Endometrial microvascular endothelial cells (primary cell): ENCODE results near the gene GPR143. TPM values are rescaled to one million over a fixed set of nuclear protein-coding genes. Genes with fewer than 3 reads are reported as not detected.
"Not testable (repeated sequence)": the region's sequence is repeated elsewhere in the genome, so short reads cannot be mapped to it uniquely, and the experiment has no call there.

Experiments used
- in situ Hi-C: cut with HindIII; loops from 2 replicates; pipeline ENCODE4 v1.10.0; 2017; ENCODE audit warnings: low sequenced_read_pairs, low pct_unique_long_range_greater_than_20kb; ENCODE audit errors: inconsistent ontology term
- total RNA-seq: library from RNA; depleted of rRNA; stranded (reverse); fragments of >200 nt; gene quantifications from one replicate; pipeline ENCODE4 v1.2.3, GENCODE V29; 2015; ENCODE audit errors: inconsistent ontology term

GPR143 gene
- total RNA-seq: 2.4 TPM

DNA sequence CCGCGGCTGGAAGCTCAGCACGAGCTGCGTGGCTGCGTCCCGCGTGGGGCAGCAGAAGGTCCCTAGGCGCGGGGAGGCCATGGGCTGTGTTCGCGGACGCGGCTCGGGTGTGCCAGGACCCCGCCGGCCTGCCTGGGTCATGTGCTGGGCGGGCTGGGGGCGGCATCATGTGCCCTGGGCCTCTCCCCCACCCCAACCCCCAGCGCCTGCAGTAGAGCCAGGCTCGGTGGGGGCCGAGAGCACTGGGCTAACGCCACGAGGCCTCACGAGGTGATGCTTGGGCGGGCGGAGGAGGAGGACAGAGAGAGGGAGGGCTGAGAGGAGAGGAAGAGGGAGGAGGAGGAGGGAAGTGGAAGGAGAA lies at the start of gene GPR143:
Gene GPR143 (minus strand): TSS at position 111 of the 361 bp plus-strand sequence. CDS start 30 bp downstream, at position 81.
- in situ Hi-C loops: no loop called here

DNA sequence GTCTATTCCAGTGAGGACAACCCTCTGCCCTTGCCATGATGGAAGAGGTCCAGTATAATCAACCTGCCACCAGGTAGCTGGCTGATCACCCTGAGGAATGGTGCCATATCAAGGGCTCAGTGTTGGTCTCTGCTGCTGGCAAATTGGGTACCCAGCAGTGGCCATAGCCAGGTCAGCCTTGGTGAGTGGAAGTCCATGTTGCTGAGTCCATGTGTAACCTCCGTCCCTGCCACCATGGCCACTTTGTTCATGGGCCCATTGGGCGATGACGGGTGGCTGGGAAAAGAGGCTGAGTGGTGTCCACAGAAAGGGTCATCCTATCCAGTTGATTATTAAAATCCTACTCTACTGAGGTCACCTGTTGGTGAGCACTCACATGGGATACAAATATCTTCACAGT lies 45.4 kb upstream of the GPR143 start:
- in situ Hi-C loops: not testable (repeated sequence)

DNA sequence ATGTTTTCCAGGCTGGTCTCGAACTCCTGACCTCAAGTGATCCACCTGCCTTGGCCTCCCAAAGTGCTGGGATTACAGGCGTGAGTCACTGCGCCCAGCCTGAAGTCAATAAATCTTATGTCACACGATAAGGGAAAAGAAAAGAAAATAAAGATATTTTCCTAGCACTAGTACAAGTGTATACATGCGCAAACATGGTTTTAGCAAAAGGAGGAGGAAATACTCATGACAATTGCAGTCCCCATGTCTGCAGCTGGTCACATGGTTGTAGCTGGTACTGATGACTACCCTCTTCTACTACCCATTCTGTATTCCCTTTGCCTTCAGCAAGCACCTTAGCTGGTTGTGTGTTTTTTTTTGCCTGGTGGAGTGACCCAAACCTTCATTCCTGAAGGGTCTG lies 44.2 kb upstream of the GPR143 start:
- in situ Hi-C loops: not testable (repeated sequence)

DNA sequence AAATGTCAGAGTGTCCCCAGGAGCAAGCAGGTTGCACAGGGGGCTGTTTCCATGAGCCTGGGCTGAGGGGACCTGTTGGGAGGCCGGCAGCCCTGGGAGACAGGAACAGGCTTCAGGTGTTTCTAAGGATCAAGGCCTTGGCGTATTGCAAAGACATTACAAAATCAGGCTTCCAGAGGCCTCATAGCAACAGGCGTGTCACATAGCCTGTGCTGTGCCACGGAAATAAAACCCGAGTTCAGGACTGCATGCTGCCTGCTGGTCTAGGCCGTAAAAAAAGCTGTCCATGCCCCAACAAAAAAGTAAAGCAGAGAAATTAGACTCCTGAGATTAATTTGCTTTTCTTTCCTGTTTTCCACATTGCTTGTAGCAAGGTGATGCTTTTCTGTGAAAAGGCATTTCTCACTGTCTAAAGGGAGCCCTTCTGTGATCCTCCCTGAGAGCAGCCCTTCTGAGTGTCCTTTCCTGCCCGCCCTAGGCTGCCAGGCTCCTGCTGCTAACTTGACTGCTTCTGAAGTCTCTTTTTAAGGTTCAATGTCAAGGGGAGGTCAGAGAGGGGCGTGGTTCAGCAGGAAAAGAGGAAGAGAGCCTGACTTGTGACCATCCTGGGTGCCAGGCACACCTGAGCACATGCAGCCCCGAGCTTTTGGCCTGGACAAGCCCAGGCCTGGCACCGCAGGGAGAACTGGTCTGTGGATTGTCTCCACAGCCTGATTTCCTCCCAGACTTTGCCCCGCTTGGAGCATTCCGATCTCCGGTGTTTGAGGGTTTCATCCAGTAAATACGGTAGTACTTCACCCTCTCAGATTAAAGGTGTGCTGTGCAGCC lies 41.9 kb upstream of the GPR143 start:
- in situ Hi-C loops: no loop called here

DNA sequence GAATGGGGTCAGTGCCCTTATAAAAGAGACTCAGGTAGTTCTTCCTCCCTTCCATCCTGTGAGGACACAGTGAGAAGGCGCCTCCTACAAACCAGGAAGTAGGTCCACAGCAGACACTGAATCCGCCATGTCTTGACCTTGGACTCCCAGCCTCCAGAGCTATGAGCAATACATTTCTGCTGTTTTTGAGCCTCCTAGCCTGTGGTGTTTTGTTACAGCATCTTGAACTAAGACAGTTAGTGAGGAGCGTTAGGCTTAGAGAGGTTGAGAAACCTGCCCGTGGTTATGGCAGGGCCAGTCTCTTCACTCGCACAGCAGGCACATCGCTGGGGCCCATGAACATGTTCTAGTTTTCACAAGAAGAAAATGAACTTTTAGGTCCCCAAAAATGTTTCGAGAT lies 40.3 kb upstream of the GPR143 start:
- in situ Hi-C loops: no loop called here

DNA sequence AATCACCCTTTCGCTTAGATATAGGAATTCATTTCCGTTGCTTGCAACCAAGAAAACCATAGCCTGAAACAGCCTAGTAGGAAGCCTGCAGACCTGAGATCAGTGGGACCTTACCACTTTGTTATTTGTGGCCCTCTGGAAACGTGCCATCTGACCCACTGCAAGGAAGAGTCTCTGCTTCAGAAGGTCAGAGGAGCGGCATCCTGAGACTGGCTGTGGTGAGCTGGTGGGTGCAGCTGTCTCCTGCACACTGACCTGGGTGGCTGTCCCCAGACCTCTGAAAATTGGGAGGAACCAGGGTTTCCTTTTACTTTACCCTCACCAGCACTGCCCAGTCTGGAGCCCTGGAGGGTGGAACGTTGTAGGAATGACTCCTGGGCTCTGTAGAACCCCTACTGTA lies 38.8 kb upstream of the GPR143 start:
- in situ Hi-C loops: no loop called here

DNA sequence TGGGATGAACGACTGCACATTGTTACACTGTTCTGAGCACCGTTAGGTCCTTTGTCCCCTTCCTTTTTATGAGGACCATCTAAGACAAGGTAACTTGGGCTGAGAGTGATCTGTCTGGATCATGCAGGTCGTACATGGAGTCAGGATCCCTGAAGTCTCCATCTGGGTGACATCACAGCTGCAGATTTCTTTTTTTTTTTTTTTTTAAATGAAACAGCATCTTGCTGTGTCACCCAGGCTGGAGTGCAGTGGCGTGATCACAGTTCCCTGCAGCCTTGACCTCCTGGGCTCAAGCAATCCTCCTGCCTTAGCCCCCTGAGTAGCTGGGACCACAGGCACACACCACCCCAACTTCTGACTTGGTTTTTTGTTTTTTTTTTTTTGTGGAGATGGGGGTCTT lies 37.1 kb upstream of the GPR143 start:
- in situ Hi-C loops: no loop called here

DNA sequence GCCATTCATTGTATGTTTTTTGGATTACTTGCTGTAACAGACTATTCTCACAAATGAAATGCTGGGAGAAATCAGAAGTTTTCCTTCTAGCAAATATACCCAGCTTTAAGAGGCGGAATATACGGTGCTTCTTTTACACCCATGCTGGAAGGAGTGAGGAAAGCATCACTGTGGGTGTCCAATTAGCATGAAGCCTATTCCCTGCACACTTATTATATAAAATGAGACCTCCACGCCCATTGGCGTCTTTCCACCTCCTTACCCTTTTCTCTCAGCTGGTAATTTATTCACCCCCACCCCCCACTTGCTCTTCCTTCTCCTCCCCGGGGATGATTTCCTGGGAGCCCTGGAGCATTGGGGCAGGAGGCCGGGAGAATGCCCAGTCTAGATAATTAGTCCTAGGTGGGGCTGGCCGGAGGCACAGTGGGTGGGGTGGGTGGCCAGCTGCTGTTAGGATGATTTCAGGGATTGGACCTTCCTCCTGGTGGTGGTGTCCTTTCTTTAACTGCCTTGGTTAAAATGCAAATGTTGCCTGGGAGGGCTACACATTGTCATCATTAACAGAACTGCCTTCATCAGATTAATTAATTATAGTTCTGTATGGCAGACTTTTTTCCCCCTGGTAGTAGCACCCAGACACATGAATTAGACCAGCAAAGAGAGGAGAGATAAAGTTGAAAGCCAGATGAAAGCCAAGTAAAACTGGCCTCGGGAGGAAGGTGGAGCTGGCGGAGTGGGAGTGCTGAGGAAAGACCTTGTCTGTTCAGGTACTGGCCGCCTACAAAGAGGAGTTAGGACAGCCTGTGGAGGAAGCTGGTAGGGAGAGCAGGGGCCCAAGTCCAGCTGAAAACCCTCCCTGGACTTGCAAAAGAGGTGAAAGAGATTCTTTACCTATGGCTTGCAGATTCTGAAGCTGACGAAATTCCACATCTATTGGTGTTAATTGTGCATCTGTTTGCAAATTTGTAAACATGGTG lies 32.0 kb upstream of the GPR143 start:
- in situ Hi-C loops: no loop called here

DNA sequence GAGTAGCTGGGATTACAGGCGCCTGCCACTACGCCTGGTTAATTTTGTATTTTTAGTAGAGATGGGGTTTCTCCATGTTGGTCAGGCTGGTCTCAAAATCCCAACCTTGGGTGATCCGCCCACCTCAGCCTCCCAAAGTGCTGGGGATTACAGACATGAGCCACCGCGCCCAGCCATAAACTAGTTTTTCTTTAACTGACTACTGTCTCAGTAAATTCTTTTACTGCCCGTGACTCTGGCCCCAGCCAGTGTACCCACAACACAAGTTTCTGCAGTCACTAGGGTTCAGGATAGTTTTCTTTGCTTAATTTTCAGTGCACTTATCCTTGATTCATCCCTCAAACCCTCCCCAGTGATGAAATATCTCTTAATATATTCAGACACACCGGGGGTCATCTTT lies 28.8 kb upstream of the GPR143 start:
- in situ Hi-C loops: no loop called here

DNA sequence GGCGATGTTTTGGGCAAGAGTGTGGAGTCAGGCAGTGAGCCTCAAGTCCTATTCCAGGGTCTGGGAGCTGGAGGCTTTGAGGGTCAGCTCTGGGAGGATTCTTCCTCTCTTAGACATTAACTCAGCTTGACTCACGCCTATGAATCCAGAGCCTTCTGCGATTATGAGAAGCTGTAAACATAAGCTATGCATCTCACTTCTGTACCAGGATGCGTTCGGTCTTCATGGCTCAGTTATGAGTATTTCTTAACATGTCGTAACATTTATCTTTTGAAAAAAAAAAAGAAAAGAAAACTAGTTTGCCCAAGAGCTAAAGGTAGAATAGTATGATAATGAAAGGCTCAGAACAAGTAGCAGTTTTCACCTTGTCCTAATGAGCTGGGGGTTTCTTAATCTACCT lies 25.2 kb upstream of the GPR143 start:
- in situ Hi-C loops: no loop called here

DNA sequence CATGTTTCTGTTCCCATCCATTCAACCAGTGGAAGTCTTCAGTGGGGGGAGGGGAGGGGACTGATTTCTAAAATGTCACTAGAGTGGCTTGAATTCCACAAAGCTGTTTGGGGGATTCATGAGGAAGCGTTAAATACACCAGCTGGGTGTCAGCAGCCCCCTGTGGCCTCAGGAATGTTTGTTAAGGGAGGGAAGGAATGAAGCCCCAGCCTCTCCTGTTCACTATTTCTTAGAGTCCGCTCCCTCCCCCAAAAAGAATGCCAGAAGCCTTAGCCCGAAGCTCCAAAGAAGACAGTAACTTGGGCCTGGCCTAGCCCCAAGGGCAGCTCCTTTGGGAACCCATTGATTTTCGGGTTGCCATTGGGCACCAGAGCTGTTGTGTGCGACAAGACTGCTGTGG lies 23.9 kb upstream of the GPR143 start:
- in situ Hi-C loops: no loop called here

DNA sequence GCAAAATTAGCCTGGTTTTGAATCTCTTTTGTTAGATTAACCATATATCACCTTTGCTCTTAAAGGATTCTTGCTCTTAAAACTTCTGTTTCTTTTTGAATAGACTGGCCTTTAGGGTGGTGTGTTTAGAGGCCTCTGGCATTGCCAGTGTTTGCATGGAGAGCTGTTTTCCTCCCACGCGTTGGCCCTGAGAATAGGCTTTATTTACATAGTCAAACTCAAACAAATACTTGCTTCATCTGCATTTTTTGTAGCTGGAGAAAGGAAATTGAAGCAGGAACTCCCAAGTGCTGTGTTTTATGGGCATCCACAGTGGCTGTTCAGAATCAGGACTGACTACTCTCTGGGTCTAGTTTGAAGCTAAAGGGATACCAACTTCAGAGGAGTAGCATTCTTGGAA lies 23.3 kb upstream of the GPR143 start:
- in situ Hi-C loops: no loop called here

DNA sequence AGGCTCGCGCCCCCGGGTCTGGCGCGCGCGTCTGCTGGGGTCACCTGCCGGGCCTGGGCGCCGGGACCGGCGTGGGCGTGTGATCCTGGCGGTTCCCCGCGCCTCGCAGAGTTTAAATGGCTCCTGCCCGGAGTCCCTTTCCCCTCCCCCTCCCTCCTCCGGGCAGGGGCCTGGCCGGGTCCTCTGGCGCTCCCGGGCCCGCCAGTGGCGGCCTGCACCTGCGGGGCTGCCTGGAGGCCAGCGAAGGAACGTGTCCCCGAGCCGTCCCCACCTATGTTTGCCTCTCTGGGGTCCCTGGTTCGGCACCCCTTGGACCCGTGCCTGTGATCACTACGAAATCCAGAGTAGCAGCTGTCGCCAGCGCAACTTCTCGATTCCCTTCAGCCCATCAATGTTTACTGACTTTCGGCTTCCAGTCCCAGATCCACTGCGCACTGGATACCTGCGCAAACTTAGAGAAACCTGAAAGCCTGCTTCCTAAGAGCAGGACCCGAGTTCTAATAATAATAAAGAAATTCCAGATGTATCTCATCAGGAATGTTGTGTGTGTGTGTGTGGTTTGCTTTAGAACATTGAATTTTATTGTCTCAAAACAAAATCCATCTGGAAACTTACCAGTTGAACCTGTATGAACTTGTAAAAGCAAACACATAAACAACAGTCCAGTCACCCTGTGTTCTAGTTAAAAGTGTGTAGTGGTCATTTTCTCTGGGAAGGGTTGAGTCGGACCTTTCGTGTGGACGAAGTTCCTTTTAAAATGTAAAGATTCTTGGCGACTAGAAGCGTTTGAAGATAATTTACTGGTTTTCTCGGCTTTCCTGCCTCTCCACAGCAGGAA lies 21.4 kb upstream of the GPR143 start:
- in situ Hi-C loops: no loop called here

DNA sequence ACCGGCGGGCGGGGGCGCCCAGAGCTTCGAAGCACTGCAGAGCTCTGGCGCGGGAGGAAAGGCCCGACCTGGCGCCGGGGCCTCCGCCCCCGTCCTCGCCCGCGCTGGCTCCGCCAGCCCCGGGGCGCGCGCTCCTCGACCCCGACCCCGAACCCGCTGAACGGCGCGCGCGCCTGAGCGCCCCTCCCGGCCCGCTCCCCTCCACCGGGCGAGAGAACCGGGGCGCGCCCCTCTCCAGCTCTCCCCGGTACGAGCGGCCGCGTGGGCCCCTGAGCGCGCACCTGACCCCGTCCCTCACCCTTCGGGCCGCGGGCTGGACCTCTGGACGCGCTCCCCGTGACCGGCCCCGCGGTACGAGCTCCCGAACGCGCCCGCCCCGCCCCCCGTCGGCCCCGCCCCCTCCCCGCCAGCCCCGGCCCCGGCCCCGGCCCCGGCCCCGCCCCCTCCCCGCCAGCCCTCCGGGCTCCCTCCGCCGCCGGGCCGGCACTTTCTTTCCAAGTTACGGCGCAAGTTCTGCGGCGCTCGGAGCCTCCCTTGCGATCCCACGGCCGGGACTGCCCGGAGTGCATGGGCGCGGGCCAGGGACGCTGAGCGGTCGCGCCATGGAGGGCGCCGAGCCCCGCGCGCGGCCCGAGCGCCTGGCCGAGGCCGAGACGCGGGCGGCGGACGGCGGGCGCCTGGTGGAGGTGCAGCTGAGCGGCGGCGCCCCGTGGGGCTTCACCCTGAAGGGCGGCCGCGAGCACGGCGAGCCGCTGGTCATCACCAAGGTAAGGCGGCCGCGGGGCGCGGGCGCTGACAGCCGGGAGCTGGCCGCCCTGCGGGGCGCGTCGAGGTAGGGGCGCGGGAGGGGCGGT lies 20.5 kb upstream of the GPR143 start, which contains the start of gene SHROOM2:
Gene SHROOM2 (plus strand): TSS at position 486 of the 854 bp plus-strand sequence. CDS start 117 bp downstream, at position 603.
- in situ Hi-C loops: no loop called here

DNA sequence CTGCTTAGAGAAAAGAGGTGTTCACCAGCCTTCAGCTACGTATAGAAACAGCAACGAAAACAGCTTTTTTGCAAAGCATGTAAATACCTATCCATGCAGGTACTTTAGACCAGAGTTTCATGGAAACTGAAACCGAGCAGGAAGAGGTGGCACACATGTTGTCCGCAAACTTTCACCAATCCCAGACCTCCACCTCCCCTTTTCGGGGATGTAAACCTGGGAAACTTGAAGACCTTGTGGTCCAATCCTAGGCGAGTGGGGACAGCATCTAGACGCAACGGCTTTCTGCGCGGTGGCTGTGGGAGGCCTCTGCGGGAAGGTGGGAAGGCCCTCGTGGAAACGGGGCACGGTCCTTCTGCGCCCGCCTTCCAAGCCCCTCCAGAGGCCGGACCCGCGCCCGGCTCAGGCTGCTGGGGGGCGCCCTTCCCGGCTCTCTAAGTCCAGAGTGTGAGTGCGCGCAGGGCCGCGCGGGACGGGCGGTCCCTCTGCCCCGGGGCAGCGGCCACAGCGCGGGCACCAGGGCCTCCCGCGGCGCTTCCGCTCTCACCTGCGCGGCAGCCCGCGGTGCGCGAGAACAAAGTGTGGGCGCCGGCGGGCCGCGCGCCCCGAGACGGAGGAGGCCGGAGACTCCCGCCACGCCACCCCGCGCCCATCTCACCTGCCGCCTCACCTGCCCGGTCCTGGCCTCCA lies 19.8 kb upstream of the GPR143 start:
- in situ Hi-C loops: no loop called here

DNA sequence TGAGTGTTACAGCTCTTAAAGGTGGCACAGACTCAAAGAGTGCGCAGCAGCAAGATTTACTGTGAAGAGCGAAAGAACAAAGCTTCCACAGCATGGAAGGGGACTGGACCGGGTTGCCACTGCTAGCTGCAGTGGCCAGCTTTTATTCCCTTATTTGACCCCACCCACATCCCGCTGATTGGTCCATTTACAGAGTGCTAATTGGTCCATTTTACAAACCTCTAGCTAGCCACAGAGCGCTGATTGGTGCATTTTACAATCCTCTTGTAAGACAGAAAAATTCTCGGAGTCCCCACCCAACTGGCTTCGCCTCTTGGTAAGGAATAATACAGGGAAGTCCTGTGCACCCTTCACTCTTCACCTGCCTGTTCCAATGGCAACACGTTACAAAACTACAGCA lies 18.7 kb upstream of the GPR143 start:
- in situ Hi-C loops: no loop called here

DNA sequence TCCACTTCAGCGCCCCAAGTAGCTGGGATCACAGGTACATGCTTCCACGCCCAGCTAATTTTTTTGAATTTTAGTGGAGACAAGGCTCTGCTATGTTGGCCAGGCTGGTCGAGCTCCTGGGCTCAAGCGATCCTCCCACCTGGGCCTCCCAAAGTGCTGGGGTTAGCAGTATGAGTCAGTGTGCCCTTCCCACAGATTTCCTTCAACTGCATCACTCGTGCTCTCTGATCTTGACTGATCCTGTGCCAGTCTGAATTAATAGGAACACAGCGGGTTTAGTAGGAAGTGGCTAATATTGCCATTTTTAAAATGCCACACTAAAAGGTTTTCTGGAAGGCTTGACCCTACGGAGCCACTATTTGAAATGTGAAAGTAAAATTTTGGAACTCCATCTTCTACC lies 16.3 kb upstream of the GPR143 start:
- in situ Hi-C loops: no loop called here

DNA sequence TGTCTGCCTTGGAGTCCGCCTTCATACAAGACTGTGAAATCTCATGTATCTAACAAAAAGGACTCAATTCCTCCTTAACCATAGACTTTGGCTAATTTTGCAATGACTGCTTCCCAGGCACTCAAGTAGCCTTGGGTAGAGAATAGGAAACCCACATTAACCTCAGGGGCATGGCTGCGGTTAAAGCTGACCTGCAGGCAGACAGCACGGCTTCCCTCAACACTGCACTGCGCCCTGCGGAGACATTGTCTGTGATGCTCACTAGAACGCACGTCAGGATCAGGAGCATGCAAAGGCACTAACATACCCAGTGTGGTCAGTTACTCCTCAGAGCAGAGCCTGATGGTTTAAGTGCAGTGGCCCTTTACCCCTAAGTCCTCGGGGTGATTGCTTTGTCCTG lies 10.3 kb upstream of the GPR143 start:
- in situ Hi-C loops: no loop called here
